NCI-H82 treated with DMSO at 0.1 percent for 48 hours (cell line): ENCODE data around the gene RSPRY1.
"Not testable (repeated sequence)": the region's sequence is repeated elsewhere in the genome, so short reads cannot be mapped to it uniquely, and the experiment has no call there.

Experiments
- DNase-seq: peaks from one replicate; lab custom pipeline; 2025; ENCODE audit not compliant: unreplicated experiment; lab: John Stamatoyannopoulos, UW

Gene RSPRY1

GRCh38 chr16:57252148-57252721, 66.1 kb downstream of the RSPRY1 start:
- no peak for DNase-seq

- DNase-seq = no peak
Observed at GRCh38 chr16:57253466-57253865, 67.3 kb downstream of the RSPRY1 start.

- DNase-seq = no peak
Observed at GRCh38 chr16:57255686-57256415, 69.7 kb downstream of the RSPRY1 start.

GRCh38 chr16:57256601-57257395, 70.7 kb downstream of the RSPRY1 start:
- DNase-seq = no peak

GRCh38 chr16:57257455-57258070, 71.4 kb downstream of the RSPRY1 start:
- no peak for DNase-seq

GRCh38 chr16:57258226-57258909, 72.2 kb downstream of the RSPRY1 start:
- DNase-seq = no peak

GRCh38 chr16:57258910-57259475, 72.9 kb downstream of the RSPRY1 start:
- no peak for DNase-seq

GRCh38 chr16:57260294-57260929, 74.3 kb downstream of the RSPRY1 start:
- no peak for DNase-seq

GRCh38 chr16:57261806-57262205, 75.7 kb downstream of the RSPRY1 start:
- no peak for DNase-seq

- no peak for DNase-seq
Observed at GRCh38 chr16:57262841-57263540, 76.9 kb downstream of the RSPRY1 start.

GRCh38 chr16:57263541-57264351, 77.6 kb downstream of the RSPRY1 start:
- no peak for DNase-seq

GRCh38 chr16:57264381-57264780, 78.3 kb downstream of the RSPRY1 start:
- no peak for DNase-seq

- no peak for DNase-seq
Observed at GRCh38 chr16:57264950-57265371, 78.8 kb downstream of the RSPRY1 start.

- no peak for DNase-seq
Observed at GRCh38 chr16:57265850-57266530, 79.9 kb downstream of the RSPRY1 start.

- no peak for DNase-seq
Observed at GRCh38 chr16:57266531-57267260, 80.6 kb downstream of the RSPRY1 start.

GRCh38 chr16:57267343-57267742, 81.2 kb downstream of the RSPRY1 start:
- DNase-seq = not testable (repeated sequence)
